GM23338 (cell line): ENCODE measurements around the gene RPH3AL. TPM values are rescaled to one million over a fixed set of nuclear protein-coding genes. Genes with fewer than 3 reads are reported as not detected.

Source experiments
- ATAC-seq: fragments of 200-7000 bp; cut with Tn5 transposase; 3 replicates; pipeline ENCODE4 v1.9.1; 2020
- DNase-seq: peaks from one replicate; pipeline ENCODE4 v3.0.0-alpha.2; 2015; ENCODE audit warnings: low spot score
- H2AFZ ChIP-seq: fragments of 200-600 bp; sonication (generic); 2 replicates; pipeline ENCODE4 v1.8.0; 2016; ENCODE audit warnings: antibody characterized with exemption, mild to moderate bottlenecking, moderate library complexity
- H3F3A ChIP-seq: fragments of 200-600 bp; sonication (generic); replicated peaks from 2 replicates; pipeline ENCODE4 v1.8.0; 2017; ENCODE audit warnings: antibody characterized with exemption, mixed run types, low read depth
- H3K27ac ChIP-seq: fragments of 200-600 bp; sonication (generic); 2 replicates; pipeline ENCODE4 v1.6.1; 2016; ENCODE audit warnings: low read depth
- H3K27me3 ChIP-seq: fragments of 200-600 bp; sonication (generic); 2 replicates; pipeline ENCODE4 v1.8.0; 2016; ENCODE audit warnings: mild to moderate bottlenecking, mixed run types, moderate library complexity; ENCODE audit not compliant: insufficient read depth
- H3K36me3 ChIP-seq: fragments of 200-600 bp; sonication (generic); 2 replicates; pipeline ENCODE4 v1.8.0; 2016; ENCODE audit warnings: mild to moderate bottlenecking; ENCODE audit not compliant: insufficient read depth
- H3K4me1 ChIP-seq: fragments of 200-600 bp; sonication (generic); 2 replicates; pipeline ENCODE4 v1.8.0; 2016; ENCODE audit warnings: mild to moderate bottlenecking, moderate library complexity; ENCODE audit not compliant: insufficient read depth
- H3K4me2 ChIP-seq: fragments of 200-600 bp; sonication (generic); 2 replicates; pipeline ENCODE4 v1.7.1; 2017; ENCODE audit warnings: mixed run types
- H3K4me3 ChIP-seq: fragments of 200-600 bp; sonication (generic); 2 replicates; pipeline ENCODE4 v1.6.1; 2016; ENCODE audit warnings: mixed run types
- H3K79me2 ChIP-seq: fragments of 200-600 bp; sonication (generic); replicated peaks from 2 replicates; pipeline ENCODE4 v1.8.0; 2017; ENCODE audit warnings: mild to moderate bottlenecking; ENCODE audit not compliant: insufficient read depth
- H3K9me2 ChIP-seq: fragments of 200-600 bp; sonication (generic); 2 replicates; pipeline ENCODE4 v1.8.0; 2017; ENCODE audit not compliant: insufficient read depth
- H4K20me1 ChIP-seq: fragments of 200-600 bp; sonication (generic); replicated peaks from 2 replicates; pipeline ENCODE4 v1.8.0; 2017; ENCODE audit warnings: mild to moderate bottlenecking; ENCODE audit not compliant: insufficient read depth
- H3K27ac Mint-ChIP-seq: 2 replicates; pipeline ENCODE4 v1.8.0; 2020; ENCODE audit warnings: inconsistent platforms, mild to moderate bottlenecking, moderate library complexity, mixed read lengths
- H3K27me3 Mint-ChIP-seq: 3 replicates; pipeline ENCODE4 v1.8.0; 2022; ENCODE audit warnings: low read depth, mild to moderate bottlenecking, moderate library complexity, mixed read lengths, inconsistent platforms; ENCODE audit not compliant: insufficient read depth, poor library complexity
- H3K36me3 Mint-ChIP-seq: 3 replicates; pipeline ENCODE4 v1.8.0; 2021; ENCODE audit warnings: low read depth, mild to moderate bottlenecking, inconsistent platforms, moderate library complexity, mixed read lengths
- H3K4me1 Mint-ChIP-seq: 3 replicates; pipeline ENCODE4 v1.8.0; 2020; ENCODE audit warnings: mild to moderate bottlenecking, inconsistent platforms, mixed read lengths
- H3K4me3 Mint-ChIP-seq: 3 replicates; pipeline ENCODE4 v1.8.0; 2021; ENCODE audit warnings: moderate library complexity, mild to moderate bottlenecking, inconsistent platforms, mixed read lengths
- H3K9me3 Mint-ChIP-seq: 3 replicates; pipeline ENCODE4 v1.8.0; 2020; ENCODE audit warnings: moderate library complexity, mild to moderate bottlenecking, inconsistent platforms, mixed read lengths
- CREB1 ChIP-seq: fragments of 250-450 bp; sonication (Bioruptor Pico); IDR thresholded peaks from 2 replicates; pipeline ENCODE4 v1.5.0; 2020; ENCODE audit warnings: low read depth, mild to moderate bottlenecking, moderate library complexity
- EZH2 ChIP-seq: fragments of 200-600 bp; sonication (generic); IDR thresholded peaks from one replicate; pipeline ENCODE4 v1.8.0; 2017; ENCODE audit warnings: antibody characterized with exemption, mild to moderate bottlenecking, low read depth; ENCODE audit not compliant: unreplicated experiment
- EZH2phosphoT487 ChIP-seq: fragments of 200-600 bp; sonication (generic); IDR thresholded peaks from one replicate; pipeline ENCODE4 v1.8.1; 2018; ENCODE audit warnings: antibody characterized with exemption; ENCODE audit not compliant: unreplicated experiment
- JUNB ChIP-seq: IDR thresholded peaks from one replicate; pipeline ENCODE4 v1.6.1; 2016; ENCODE audit warnings: antibody characterized with exemption; ENCODE audit not compliant: unreplicated experiment
- NANOG ChIP-seq: IDR thresholded peaks from 2 replicates; pipeline ENCODE4 v1.6.1; 2016; ENCODE audit warnings: antibody characterized with exemption, borderline replicate concordance
- POLR2AphosphoS5 ChIP-seq: IDR thresholded peaks from 2 replicates; pipeline ENCODE4 v1.6.1; 2016; ENCODE audit warnings: antibody characterized with exemption, low read depth
- STAT1 ChIP-seq: IDR thresholded peaks from one replicate; pipeline ENCODE4 v1.6.1; 2016; ENCODE audit warnings: antibody characterized with exemption; ENCODE audit not compliant: unreplicated experiment
- ZNF114 ChIP-seq: fragments of 250-450 bp; sonication (Bioruptor Pico); IDR thresholded peaks from 2 replicates; pipeline ENCODE4 v1.5.0; 2020; ENCODE audit warnings: mild to moderate bottlenecking, moderate library complexity
- polyA plus RNA-seq: library from polyadenylated mRNA; unstranded; fragments of >200 nt; fragmentation: Nextera tagmentation; extraction: Ambion mirVana; gene quantifications from 2 replicates; pipeline ENCODE4 v1.2.1, GENCODE V29; 2016
- total RNA-seq: library from RNA; depleted of rRNA; stranded (reverse); fragments of >200 nt; shearing (Covaris generic); gene quantifications from 2 replicates; pipeline ENCODE4 v1.2.3, GENCODE V29; 2014
- TF ChIP-seq, protein P1 (sequence below): IDR thresholded peaks from one replicate; pipeline ENCODE4 v1.6.1; 2018; ENCODE audit warnings: antibody characterized with exemption; ENCODE audit not compliant: unreplicated experiment
- TF ChIP-seq, protein P2 (sequence below), 2 experiments: fragments of 200-600 bp in 1 of 2; sonication (generic) in 1 of 2; conservative IDR thresholded peaks; 2 replicates each; pipeline versions ENCODE4 v1.5.1 to v1.6.1; 2016 to 2017; ENCODE audit warnings: antibody characterized with exemption in 2 of 2, low read depth in 2 of 2, mild to moderate bottlenecking in 2 of 2, moderate library complexity in 1 of 2
- TF ChIP-seq, protein P3 (sequence below): IDR thresholded peaks from 2 replicates; pipeline ENCODE4 v1.6.1; 2016; ENCODE audit warnings: antibody characterized with exemption

Gene RPH3AL
- total and polyA plus RNA-seq, 2 experiments from 2014 or later = 2.7 to 6.3 TPM

DNA sequence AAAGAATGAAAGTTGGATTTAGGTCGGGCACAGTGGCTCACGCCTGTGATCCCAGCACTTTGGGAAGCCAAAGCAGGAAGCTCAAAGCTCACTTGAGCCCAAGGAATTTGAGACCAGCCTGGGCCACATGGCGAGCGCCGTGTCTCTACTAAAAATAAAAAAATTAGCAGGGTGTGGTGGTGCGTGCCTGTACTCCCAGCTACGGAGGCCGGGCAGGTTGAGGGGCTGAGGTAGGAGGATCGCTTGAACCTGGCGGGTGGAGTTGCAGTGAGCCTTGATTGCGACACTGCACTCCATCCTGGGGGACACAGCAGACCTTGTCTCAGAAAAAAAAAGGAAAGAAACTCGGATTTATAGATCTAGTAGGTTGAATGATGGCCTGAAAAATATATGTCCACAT, 37.4 kb upstream of the RPH3AL start (continued):
- TF ChIP-seq, protein P1, sequence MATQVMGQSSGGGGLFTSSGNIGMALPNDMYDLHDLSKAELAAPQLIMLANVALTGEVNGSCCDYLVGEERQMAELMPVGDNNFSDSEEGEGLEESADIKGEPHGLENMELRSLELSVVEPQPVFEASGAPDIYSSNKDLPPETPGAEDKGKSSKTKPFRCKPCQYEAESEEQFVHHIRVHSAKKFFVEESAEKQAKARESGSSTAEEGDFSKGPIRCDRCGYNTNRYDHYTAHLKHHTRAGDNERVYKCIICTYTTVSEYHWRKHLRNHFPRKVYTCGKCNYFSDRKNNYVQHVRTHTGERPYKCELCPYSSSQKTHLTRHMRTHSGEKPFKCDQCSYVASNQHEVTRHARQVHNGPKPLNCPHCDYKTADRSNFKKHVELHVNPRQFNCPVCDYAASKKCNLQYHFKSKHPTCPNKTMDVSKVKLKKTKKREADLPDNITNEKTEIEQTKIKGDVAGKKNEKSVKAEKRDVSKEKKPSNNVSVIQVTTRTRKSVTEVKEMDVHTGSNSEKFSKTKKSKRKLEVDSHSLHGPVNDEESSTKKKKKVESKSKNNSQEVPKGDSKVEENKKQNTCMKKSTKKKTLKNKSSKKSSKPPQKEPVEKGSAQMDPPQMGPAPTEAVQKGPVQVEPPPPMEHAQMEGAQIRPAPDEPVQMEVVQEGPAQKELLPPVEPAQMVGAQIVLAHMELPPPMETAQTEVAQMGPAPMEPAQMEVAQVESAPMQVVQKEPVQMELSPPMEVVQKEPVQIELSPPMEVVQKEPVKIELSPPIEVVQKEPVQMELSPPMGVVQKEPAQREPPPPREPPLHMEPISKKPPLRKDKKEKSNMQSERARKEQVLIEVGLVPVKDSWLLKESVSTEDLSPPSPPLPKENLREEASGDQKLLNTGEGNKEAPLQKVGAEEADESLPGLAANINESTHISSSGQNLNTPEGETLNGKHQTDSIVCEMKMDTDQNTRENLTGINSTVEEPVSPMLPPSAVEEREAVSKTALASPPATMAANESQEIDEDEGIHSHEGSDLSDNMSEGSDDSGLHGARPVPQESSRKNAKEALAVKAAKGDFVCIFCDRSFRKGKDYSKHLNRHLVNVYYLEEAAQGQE = no peak
- no peak for TF ChIP-seq NANOG
- TF ChIP-seq, protein P2, sequence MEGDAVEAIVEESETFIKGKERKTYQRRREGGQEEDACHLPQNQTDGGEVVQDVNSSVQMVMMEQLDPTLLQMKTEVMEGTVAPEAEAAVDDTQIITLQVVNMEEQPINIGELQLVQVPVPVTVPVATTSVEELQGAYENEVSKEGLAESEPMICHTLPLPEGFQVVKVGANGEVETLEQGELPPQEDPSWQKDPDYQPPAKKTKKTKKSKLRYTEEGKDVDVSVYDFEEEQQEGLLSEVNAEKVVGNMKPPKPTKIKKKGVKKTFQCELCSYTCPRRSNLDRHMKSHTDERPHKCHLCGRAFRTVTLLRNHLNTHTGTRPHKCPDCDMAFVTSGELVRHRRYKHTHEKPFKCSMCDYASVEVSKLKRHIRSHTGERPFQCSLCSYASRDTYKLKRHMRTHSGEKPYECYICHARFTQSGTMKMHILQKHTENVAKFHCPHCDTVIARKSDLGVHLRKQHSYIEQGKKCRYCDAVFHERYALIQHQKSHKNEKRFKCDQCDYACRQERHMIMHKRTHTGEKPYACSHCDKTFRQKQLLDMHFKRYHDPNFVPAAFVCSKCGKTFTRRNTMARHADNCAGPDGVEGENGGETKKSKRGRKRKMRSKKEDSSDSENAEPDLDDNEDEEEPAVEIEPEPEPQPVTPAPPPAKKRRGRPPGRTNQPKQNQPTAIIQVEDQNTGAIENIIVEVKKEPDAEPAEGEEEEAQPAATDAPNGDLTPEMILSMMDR (conservative IDR thresholded peaks at IDR 0.05; ENCODE audit: low read depth in 2 of 2) = no peak

DNA sequence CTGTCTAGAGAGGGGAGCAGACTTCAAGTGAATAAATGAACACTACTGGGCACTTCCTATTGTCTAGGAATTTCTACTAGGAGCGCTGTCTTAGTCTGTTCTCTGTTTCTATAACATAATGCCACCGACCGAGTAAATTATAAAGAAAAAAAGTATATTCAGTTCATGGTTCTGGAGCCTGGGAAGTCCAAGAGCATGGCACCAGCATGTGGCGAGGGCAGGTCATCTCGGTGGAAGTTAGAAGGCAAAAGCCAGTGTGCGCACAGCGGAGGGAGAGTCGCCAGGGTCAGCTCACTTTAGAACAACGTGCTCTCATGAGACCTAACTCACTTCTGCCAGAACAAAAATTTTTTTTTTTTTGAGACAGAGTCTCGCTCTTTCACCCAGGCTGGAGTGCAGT, 35.5 kb upstream of the RPH3AL start:
- Mint-ChIP-seq H3K27ac (no peak overlapping the region), H3K4me1 (peaks cover 21% of the 10 kb centered on the region), H3K9me3 (peaks cover 12% of the 10 kb centered on the region), H3K4me3 (no peak overlapping the region), H3K27me3 (peaks cover 35% of the 10 kb centered on the region), H3K36me3 (no peaks in the 10 kb centered on the region)
- Histone ChIP-seq H3K4me1 (peaks cover 20% of the 10 kb centered on the region), H4K20me1 (no peaks in the 10 kb centered on the region), H2AFZ (no peak overlapping the region), H3K9me2 (no peaks in the 10 kb centered on the region), H3K4me3 (no peak overlapping the region), H3K36me3 (no peaks in the 10 kb centered on the region), H3K27ac (no peak overlapping the region), H3K79me2 (no peaks in the 10 kb centered on the region), H3K4me2 (no peak overlapping the region), H3F3A (peaks cover 6% of the 10 kb centered on the region; the same call in 1 of the 2 replicates), H3K27me3 (peaks cover 38% of the 10 kb centered on the region)
- DNase-seq = no peak
- no peak for ATAC-seq
- no peak for TF ChIP-seq POLR2AphosphoS5
- TF ChIP-seq EZH2 = no peak
- TF ChIP-seq NANOG = no peak
- TF ChIP-seq STAT1 = no peak
- TF ChIP-seq JUNB = no peak
- no peak for TF ChIP-seq EZH2phosphoT487
- no peak for TF ChIP-seq CREB1 (CRISPR knock-in tag)
- TF ChIP-seq ZNF114 (CRISPR knock-in tag) = no peak
- TF ChIP-seq, protein P3, sequence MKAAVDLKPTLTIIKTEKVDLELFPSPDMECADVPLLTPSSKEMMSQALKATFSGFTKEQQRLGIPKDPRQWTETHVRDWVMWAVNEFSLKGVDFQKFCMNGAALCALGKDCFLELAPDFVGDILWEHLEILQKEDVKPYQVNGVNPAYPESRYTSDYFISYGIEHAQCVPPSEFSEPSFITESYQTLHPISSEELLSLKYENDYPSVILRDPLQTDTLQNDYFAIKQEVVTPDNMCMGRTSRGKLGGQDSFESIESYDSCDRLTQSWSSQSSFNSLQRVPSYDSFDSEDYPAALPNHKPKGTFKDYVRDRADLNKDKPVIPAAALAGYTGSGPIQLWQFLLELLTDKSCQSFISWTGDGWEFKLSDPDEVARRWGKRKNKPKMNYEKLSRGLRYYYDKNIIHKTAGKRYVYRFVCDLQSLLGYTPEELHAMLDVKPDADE = no peak
